A204.1 (cell line): ENCODE results near the gene GPHN.
A peak's percentile ranks its signal among the peaks of the same experiment; 100 is the strongest.

Source experiments
- FAIRE-seq: peaks from 2 replicates; lab custom pipeline; 2012; peaks lifted over from hg19 to GRCh38; lab: Jason Lieb, UNC

The GPHN gene

DNA sequence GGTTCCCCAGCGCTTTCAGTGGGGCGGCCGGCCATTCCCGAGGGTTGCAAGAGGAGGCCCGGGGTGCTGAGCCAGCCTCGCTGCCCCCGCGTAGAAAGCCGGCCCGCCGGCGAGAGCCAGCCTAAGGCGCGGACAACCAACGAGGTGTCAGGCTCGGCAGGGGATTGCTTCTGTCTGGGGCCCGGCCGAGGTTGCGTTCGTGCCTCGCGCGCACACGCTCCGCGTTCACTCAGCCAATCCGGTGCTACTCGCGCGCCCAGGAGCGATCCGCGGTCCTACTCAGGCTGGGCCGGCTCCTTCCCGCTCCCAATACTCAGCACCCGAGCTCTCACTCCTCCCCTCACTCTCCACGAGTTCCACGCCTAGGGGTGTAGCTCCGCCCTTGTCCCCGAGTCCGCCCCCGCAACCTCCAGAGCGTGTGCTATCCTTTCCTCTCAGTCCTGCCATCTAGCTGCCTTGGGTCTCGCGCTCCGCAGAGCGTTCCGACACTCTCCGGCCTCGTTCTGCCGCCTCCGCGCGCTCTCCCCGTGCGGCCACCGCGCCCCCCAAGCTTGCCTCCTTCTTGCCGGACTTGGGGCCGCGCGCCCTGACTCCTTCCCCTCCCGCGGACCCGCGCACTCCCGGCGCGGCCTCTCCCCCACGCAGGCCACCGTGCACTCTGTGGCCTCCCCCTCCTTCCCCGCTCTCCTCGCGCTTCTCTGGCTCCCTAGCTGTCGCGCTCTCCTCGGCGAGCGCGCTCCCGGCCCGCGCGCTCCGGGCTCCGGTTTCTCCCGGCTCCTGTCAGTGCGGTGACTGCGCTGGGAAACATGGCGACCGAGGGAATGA is at the start of gene GPHN:
Gene GPHN (plus strand): TSS at position 426 of the 825 bp plus-strand sequence.
- peak; percentile 93 for FAIRE-seq

DNA sequence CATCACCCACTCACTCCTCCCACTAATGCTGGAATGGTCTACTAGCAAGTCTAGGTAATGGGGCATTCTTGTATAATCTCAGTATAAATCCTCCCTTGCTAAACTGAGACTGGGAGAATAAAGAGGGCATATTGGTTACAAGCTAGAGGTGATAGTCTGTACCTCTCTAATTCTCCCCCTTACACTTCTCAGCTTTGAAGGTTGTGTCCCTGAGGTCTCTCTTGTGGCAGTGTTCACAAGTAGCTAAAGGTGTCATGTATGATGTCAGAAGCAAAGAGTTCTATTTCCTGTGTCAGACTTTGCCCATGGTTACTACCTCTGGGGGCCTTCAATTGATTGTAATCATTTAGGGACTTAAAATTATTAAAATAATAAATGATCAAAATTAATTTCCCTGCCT is 48.3 kb upstream of the GPHN start:
- no peak for FAIRE-seq

DNA sequence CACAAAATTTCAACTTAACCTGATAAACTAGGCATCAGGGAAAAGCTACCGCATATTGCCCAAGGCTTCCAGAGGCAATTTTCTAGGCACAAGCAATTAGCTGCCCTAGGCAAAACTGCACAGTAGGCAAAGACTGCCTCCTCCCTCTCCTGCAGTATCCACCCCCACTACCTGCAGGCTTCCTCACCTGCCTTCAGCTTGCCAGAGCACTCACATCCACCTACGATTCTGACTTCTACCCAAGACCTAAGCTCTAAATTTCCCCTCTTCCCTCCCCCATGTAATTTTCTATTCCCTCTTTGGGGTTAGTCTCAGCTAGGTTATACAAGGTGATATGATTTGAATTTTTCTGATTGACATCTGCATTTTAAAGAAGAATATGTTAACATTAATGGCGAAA is 43.7 kb upstream of the GPHN start:
- FAIRE-seq, result no peak

DNA sequence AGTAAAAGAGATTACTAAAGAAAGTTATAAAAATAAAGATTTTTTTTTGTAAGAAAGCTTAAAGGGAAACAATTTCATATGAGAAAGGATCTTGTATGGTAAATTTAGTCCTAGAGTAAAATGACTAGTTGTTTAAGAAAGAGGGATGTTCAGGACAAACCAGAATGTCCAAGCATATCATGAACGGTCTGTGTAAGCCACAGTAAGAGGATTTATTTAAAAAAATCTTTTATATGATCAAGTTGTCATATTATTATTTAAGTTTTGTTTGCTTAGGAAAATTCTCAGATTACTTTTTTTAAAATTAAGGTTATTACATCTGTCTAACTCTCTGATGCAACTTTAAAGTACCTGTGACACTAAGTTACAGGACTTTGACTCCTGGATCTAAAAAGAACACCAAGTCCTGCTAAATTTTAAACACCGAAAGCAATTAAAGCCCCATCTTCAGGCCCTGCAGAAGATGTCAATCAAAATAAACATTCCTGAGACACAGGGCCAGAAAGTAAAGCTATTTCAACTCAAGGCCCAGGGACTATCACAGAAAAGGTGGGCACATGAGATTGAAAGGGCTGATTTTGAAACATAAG is 39.1 kb upstream of the GPHN start:
- peak; percentile 14 for FAIRE-seq

DNA sequence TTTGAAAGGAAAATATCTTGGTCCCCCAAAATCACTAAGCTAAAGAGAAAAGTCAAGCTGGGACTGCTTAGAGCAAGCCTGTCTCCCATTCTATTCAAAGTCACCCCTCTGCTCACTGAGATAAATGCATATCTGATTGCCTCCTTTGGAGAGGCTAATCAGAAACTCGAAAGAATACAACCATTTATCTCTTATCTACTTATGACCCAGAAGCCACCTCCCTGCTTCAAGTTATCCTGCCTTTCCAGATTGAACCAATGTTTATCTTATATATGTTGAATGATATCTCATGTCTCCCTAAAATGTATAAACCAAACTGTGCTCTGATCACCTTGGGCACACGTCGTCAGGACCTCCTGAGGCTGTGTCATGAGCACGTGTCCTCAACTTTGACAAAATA is 36.4 kb upstream of the GPHN start:
- no peak for FAIRE-seq

DNA sequence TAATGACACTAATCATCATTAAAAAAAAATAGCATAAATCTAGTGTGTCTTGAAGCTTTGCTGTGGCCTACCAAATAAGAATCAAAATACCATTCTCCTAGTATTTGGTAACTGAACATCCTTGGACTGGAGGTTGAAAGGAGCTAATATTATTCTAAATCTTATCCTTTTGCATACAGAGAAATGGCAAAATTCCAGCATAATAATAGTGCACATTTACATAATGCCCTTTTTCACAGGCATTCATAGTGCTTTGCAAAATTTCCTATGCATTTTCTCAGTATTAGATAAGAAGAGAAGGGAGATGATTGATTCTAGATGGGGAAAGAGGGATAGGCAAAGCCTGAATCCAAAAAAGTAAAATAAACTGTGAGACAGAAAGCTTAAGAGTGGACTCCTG is 35.7 kb upstream of the GPHN start:
- FAIRE-seq, result no peak

DNA sequence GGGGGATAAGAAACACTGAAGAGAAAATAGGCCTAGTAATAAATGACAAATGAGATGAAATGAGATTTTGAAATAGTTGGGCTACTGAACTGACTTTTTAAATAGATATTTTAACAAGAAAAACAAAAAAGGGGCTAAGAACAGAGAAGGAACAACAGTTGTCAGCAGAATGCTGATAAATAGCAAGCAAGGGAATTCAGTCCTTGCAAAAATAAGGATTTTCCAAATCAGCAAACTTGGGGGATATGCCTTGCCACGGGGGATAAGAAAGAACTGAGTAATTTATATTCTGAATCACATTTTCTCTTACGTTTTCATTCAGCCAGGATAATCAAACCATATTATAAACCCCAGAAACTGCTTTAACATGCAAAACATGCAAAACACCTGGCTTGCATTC is 34.7 kb upstream of the GPHN start:
- FAIRE-seq, result no peak

DNA sequence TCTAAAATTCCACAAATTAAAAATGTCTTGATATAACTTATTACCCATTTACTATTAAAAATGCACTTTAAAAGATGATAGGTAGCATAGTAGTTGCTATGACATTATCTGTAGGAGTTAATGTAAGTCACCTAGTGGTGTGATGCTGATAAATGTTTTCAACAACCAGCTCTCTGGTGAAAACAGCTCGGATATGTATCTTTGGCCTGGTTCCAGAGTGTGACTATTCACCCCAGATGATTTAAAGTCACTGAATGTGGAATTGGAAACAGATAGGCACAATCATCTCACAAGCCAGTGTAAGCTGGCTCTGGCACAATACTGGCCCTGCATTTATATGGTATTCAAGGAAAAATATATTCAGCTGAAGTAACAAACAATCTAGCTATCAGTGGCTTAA is 31.0 kb upstream of the GPHN start:
- no peak for FAIRE-seq

DNA sequence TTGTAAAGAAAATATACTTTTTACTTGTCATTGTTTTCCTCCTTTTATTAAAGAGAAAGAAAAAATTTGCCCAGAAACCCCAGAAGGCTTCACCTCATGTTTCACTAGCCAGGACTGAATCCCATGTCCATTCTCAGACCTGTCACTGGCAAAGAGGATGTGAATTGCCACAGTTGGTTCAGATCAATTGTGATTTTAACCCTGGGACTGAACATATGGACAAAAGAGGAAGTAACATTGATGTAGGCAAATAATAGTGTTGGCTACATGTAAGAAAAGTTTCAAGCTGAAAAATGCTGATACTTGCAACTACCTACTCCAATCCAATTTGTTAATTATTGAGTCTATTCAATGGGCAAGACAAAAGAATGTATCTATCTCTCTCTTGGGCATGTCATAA is 30.4 kb upstream of the GPHN start:
- FAIRE-seq, result no peak

DNA sequence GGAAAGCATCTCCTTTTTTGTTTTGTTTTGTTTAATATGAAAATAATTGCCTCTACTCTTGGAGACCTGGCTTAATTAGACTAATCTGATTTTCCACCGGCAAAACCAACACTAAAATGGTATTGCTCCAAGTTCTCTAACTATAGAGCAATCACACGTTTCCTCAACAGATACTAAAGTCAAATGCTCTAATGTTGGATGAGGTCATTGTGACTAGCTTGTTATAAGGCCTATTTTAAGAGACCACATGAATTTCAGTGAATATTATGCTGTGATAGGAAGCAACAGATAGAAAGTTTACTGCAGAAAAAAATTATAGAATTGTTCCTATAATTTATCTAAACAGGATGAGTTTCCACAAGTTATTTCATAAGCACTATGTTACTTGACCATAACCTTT is 25.1 kb upstream of the GPHN start:
- FAIRE-seq, result no peak

DNA sequence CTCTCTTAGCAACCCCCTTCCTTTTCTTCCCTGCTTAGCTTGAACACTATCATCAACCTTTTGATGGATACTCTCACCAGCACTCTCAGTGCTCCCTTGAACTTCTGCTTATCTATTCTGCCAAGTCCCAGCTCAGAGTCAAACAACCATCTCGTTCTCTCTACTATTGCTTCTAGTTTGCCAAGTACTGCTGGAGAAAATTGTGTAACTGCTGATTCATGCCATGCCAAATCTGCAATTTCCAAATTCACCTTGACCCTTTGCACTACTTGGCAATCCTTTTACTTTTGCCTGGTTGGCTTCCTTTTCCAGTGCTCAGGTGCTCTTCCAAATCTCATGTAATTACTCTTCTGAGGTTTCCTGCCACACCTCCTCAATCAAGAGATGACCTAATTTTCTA is 24.6 kb upstream of the GPHN start:
- no peak for FAIRE-seq

DNA sequence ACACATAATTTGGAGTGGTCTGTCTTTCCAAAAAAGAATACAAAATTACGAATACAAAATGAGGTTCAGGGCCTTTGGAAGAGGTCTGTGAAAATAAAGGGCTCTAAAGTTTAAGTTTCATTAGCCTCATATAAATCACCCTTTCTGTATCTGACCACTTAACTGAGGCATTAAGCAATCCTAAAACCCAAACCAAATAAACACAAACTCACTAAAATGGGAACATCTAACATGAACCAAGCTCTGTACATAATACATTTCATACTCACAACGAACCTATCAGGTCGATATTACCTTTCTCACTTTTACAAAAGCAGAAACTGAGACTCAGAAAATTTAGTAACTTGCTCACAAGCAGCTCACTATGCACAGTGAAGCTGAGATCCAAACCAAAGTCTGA is 22.9 kb upstream of the GPHN start:
- no peak for FAIRE-seq

DNA sequence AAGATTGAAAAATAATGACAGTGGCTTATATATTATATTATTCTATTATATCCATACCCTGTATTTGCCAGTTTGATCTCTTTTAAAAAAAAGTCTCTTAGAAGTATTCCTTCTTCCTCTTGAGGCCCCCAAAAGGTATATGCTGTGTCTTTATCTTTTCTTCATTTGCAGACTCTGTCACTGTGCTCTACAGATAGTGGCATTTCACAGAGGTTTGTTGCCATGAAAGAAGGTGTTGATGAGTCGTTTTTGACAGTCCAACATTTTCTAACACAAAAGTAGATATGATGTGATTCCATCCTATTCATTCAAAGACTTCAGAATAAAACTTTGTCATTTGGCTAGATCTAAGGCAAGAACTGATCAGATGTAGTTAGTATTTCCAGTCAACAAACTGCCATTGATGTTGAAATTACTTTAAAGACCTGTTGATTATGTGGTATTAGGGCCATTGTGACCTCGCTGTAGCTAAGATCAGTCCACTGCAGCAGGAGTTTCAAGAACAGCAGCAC is 22.0 kb upstream of the GPHN start, which contains the start of gene CCDC196:
Gene CCDC196 (plus strand): TSS at position 462 of the 512 bp plus-strand sequence. CDS start 132 bp downstream, outside the sequence.
- no peak for FAIRE-seq

DNA sequence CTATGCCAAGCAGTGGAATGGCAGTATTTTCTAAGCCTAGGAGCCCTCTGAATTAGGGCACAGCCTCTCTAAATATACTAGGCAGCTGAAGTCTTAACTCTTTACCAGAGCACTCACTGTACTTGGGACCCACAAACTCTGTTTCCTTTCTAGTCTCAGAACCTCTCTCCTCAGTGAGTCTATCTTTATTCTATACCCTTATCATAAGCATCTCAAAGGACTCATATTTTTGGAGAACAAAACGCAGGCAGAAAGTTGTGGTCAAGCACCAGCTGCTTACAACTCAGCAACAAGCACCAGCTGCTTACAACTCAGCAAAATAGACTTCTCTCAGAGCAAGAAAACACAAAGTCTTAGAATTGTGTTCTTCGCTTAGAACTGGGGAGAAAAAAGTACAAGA is 20.8 kb upstream of the GPHN start:
- no peak for FAIRE-seq

DNA sequence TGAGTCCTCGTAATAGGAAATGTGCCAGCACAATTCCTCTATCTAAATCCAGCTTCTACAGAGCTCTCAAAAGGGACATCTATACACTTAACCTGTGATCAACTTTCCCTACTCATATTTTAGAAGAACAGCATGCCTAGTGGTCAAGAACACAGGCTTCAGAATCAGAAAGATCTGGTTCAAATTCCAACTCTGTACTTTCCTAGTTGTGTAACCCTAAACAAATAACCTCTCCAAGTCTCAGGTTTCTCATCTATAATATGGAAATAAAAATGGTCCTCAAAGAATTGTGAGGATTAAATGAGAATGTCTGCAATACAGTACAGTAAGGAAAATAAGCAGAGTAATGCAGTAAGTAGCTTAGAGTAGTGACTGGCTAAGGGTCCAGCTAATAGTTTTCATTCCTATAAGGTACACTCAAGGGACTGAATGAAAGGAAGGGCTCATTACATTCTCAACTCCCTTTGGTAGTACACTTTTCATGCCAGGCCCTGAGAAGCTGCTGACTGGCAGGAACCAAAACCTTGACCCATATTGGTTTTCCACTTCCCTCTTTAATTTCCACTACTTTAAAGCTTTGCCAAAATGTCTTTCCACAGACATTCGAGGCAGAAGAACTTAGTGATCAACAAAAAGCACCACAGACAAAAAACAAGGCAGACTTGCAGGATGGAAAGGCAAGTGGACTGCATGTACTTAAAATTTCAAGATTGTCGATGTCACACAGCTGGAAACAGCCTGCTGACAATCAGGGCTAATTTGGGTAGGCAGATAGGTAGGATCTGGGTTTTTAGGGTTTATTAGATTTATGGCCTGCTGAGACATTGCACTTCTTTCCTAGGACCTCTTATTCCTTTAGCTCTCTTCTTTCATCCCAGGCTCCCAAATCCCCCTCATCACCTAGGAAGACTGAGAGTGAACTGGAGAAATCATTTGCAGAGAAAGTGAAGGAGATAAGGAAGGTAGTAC is 17.5 kb upstream of the GPHN start:
- FAIRE-seq, result no peak

DNA sequence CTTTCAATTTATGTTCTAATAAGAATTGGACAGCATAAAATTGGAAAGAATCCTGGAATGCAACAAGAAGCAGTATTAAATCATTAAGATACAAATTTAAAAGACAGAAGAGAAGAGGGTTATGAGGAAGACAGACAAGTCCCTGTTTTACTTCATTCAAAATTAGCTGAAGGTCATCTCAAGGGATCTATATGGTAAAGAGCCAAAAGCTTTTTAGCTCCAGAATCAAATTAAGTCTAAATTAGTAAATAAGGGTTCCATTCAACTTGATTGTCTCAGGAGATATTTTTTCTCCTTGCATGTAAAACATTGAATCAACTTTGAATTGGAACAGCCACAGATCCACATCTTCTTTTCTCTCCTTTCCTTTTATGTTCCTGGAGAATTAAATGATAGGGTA is 14.2 kb upstream of the GPHN start:
- no peak for FAIRE-seq

DNA sequence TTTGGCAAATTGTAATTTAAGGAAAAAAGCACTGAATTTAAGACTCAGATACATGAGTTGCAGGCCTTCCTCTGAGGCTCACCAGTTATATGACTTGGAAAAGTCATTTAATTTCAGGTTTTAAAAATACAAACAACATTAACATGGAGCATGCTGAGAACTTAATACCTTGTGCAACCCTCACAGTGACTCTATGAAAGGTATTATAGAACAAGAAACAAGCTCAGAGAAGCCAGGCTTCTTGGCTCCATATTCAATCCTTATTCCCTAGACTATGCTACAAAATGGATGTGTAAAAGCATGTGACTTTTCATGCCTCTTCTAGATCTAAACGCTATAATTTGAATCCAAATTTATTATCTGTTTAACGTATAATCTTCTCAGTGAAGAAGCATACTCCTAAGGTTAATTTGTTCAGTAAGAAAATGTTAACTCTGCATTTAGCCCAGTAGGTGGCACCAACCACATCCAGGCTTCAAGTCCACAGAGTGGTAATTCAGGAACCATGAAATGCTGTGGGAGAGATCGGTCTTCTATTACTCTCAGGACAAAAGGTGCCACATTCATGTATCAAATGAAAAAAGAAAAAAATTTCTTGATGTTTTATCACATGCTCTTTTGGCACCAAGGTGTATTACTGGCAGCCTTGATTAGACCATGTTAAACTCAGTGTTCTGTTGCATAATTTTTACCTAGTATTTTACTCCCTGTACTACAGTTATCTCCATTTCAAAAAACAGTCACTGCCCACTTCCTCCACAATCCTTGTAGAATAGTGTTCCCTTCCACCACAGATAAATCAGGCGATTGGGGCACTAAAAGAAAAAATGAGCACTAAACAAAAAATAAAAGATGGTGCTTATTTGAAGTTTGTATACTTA is 12.5 kb upstream of the GPHN start:
- FAIRE-seq, result peak; percentile 95

DNA sequence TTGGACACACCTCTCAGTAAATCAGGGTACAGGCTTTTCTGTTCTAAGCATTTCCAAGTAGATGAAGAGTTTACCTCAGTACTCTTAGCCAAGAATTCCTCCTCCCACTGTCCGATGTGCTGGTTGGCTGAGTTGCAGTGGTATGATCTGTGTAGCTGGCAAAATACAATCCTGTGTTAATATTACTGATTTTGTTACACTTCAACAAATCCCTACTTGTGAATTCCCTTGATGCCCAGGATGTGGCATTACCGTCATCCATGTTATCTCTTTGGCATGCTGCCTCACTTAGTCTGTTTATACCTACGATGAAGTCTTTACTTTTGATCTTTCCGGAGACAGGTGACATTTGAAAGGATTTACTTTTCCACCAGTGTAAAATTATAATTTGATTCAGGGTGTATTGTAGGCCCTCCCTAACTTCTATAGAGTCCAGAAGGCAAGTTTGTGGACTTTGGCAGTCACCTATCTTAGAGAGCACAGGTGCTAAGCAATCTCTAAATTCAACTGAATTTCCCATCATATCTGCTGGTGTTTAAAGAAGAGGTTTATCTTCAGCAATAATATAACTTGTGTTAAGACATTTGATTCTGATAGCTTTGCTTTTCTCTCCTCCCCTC is 11.6 kb upstream of the GPHN start:
- no peak for FAIRE-seq

DNA sequence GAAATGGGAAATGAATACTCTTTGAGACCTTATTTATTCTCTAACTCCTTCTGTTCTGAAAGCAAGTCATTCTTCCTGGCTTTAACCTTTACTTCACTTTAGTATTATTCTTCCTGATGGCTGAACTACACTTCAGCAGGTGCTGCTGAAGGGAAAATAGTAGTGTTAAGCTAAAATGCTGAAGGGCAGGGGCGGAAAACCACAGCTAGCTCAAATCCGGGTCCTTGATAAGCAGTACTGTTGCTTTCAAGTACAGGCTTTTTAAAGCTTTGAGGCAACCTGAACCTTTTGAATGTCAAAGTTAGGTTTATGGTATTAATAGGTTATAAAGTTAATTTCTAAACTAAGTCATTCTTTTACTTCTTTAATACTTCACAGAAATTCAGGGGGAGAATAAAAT is 11.0 kb upstream of the GPHN start:
- FAIRE-seq, result no peak

DNA sequence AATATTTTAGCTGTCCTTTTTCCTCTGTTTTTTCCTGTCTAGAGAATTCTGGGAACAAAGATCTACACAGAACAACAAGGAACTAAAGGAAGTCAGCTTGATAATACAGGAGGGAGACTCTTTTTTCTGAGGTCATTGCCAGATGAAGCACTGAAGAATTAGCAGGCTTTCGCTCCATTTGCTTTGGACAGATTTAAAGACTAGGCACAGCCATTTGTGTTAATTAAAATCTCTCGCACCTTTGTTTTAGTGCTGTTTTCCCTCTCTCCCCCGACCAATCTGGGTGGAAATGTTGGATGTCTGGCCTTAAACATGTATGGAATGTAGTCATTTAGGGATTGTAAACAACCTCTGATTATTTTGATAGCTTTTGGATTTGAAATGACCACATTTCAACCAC is 9.6 kb upstream of the GPHN start:
- no peak for FAIRE-seq

DNA sequence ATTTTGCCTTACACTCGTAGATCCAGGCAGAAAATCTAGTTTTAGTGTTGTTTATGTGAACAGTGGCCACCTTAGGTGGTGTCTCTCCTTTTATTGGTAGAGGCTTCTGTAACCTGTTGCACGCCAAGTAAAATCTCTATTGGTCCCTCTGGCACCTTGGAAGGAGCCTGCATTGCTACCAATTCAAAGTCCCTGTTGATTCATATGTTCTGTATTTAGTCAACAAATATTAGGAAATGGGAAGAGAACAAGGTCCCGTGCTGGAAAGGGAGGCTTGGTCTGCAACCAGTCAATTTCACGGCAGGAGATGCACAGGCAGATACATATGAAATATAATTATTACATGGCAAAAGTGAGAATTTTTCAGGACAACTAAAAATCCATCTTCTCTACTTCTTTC is 6.4 kb upstream of the GPHN start:
- FAIRE-seq, result no peak
